Gastroesophageal sphincter (tissue), 3 donors: ENCODE results near the gene ANXA11.

Experiments used
- EP300 ChIP-seq: sonication (generic); formaldehyde crosslinking; IDR thresholded peaks from one replicate; pipeline ENCODE4 v1.6.1; 2017; ENCODE audit warnings: antibody characterized with exemption, mild to moderate bottlenecking
- POLR2A ChIP-seq, 2 donors: fragments of 450-650 bp; IDR thresholded peaks; one replicate each; pipeline ENCODE4 v1.6.1; 2017; ENCODE audit warnings: antibody characterized with exemption in 2 of 2, mild to moderate bottlenecking in 2 of 2, moderate library complexity in 1 of 2
- POLR2AphosphoS5 ChIP-seq: sonication (generic); formaldehyde crosslinking; IDR thresholded peaks from one replicate; pipeline ENCODE4 v1.6.1; 2017; ENCODE audit warnings: antibody characterized with exemption
- TF ChIP-seq, protein P1 (sequence below), 4 experiments: fragments of 200-600 bp in 2 of 4; fragments of 450-650 bp in 2 of 4; sonication (generic) in 1 of 4; IDR thresholded peaks; one replicate each; pipeline ENCODE4 v1.5.1; 2017 to 2019; ENCODE audit warnings: antibody characterized with exemption in 4 of 4, mild to moderate bottlenecking in 2 of 4, moderate library complexity in 2 of 4

DNA sequence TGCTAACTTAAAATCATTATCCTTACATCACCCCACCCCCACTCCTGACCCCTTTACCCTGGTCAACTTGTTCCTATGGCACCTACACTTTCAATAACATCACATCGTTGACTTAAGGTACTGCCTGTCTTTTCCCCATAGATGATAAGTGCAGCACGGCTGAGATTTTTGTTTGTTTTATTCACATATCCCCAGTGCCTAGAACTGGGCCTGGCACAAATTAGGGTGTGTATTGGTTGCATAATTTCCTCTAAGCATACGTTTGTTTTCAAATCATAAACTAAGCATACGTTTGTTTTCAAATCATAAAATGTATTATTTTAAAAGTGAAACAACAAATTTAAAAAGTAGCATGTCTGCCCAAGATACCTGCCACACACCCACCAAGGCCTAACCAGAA lies 35.3 kb downstream of the ANXA11 start:
- TF ChIP-seq, protein P1, sequence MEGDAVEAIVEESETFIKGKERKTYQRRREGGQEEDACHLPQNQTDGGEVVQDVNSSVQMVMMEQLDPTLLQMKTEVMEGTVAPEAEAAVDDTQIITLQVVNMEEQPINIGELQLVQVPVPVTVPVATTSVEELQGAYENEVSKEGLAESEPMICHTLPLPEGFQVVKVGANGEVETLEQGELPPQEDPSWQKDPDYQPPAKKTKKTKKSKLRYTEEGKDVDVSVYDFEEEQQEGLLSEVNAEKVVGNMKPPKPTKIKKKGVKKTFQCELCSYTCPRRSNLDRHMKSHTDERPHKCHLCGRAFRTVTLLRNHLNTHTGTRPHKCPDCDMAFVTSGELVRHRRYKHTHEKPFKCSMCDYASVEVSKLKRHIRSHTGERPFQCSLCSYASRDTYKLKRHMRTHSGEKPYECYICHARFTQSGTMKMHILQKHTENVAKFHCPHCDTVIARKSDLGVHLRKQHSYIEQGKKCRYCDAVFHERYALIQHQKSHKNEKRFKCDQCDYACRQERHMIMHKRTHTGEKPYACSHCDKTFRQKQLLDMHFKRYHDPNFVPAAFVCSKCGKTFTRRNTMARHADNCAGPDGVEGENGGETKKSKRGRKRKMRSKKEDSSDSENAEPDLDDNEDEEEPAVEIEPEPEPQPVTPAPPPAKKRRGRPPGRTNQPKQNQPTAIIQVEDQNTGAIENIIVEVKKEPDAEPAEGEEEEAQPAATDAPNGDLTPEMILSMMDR (IDR thresholded peaks at IDR 0.05) = no peak
- TF ChIP-seq POLR2AphosphoS5 (no peak), POLR2A (IDR thresholded peaks at IDR 0.05) (no peak), EP300 (no peak)
